Glomerular visceral epithelial cell (primary cell): ENCODE results near the gene CPPED1.
A peak's percentile ranks its signal among the peaks of the same experiment; 100 is the strongest.

Experiments used
- DNase-seq: peaks from one replicate; pipeline ENCODE4 v3.0.0-alpha.2; 2016; ENCODE audit errors: extremely low spot score

CPPED1 gene

GRCh38 chr16:12649356-12649755 lies 154.3 kb downstream of the CPPED1 start:
- DNase-seq, result no peak

GRCh38 chr16:12646490-12647274 lies 157.0 kb downstream of the CPPED1 start:
- peak; percentile 2 for DNase-seq

- DNase-seq, result no peak
Observed at GRCh38 chr16:12646098-12646489, 157.6 kb downstream of the CPPED1 start.

- no peak for DNase-seq
Observed at GRCh38 chr16:12643034-12643455, 160.6 kb downstream of the CPPED1 start.

GRCh38 chr16:12639044-12639443 lies 164.6 kb downstream of the CPPED1 start:
- peak; percentile 45 for DNase-seq

GRCh38 chr16:12637002-12637401 lies 166.7 kb downstream of the CPPED1 start:
- no peak for DNase-seq

GRCh38 chr16:12629271-12629670 lies 174.4 kb downstream of the CPPED1 start:
- DNase-seq, result no peak

GRCh38 chr16:12628536-12628935 lies 175.2 kb downstream of the CPPED1 start:
- DNase-seq, result no peak

- no peak for DNase-seq
Observed at GRCh38 chr16:12627394-12627793, 176.3 kb downstream of the CPPED1 start.

- DNase-seq, result no peak
Observed at GRCh38 chr16:12626411-12626810, 177.3 kb downstream of the CPPED1 start.

- no peak for DNase-seq
Observed at GRCh38 chr16:12625716-12626115, 178.0 kb downstream of the CPPED1 start.

- no peak for DNase-seq
Observed at GRCh38 chr16:12625068-12625467, 178.6 kb downstream of the CPPED1 start.

- DNase-seq, result no peak
Observed at GRCh38 chr16:12620150-12620549, 183.5 kb downstream of the CPPED1 start.

GRCh38 chr16:12618515-12618914 lies 185.2 kb downstream of the CPPED1 start:
- peak; percentile 45 for DNase-seq

GRCh38 chr16:12617401-12617819 lies 186.3 kb downstream of the CPPED1 start:
- no peak for DNase-seq

GRCh38 chr16:12614662-12615278 lies 188.9 kb downstream of the CPPED1 start:
- DNase-seq, result no peak

GRCh38 chr16:12613992-12614661 lies 189.6 kb downstream of the CPPED1 start:
- no peak for DNase-seq

- peak; percentile 82 for DNase-seq
Observed at GRCh38 chr16:12613131-12613991, 190.3 kb downstream of the CPPED1 start.

- peak; percentile 59 for DNase-seq
Observed at GRCh38 chr16:12612598-12613101, 191.0 kb downstream of the CPPED1 start.

- no peak for DNase-seq
Observed at GRCh38 chr16:12611916-12612597, 191.6 kb downstream of the CPPED1 start.

GRCh38 chr16:12611006-12611477 lies 192.6 kb downstream of the CPPED1 start:
- DNase-seq, result no peak
